ENCODE measurements around the gene CIZ1.

CIZ1 gene

DNA sequence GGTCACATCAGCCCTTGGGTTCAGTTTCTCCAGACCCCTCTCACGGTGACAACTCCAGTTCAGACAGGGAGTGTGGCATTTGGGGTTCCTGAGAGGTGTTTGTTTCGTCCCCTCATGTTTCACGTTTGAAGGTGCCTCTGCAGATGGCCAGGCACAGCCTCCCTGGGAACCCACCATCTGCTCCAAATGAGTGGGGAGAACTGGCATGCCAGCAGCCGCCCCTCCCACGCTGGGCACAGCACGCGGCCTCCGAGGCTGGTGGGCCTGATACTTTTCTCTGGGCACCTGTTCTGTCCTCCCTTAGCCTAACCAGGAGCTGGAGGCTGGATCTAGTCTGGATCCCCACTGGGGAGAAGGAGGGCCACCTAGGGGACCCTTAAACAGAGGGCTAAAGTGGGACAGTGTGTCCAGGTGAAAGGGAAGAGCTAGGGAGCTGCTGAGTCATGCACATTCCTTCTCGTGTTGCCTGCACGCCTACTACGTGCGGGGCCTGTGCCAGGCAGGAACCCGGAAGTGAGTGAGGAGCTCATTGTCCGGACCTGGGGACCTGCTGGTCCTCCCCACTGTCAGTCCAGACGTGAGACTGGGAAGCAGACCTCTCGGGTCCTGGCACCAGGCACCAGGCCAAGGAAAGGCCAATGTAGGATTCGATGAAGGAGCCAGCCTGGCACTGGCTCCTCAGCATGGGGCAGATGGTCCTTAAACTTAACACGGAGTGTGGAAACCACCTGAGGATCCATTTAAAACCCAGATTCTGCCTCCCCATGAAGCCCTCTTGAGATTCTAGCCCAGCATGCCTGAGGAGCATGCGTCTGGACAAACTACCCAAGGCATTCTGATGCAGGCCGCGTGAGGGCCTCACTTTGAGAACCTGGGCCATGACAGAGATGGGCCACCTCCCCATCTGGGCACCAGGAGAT, 23.5 kb upstream of the CIZ1 start:
- no peak for DNase-seq (ENCODE audit: low spot score)

DNA sequence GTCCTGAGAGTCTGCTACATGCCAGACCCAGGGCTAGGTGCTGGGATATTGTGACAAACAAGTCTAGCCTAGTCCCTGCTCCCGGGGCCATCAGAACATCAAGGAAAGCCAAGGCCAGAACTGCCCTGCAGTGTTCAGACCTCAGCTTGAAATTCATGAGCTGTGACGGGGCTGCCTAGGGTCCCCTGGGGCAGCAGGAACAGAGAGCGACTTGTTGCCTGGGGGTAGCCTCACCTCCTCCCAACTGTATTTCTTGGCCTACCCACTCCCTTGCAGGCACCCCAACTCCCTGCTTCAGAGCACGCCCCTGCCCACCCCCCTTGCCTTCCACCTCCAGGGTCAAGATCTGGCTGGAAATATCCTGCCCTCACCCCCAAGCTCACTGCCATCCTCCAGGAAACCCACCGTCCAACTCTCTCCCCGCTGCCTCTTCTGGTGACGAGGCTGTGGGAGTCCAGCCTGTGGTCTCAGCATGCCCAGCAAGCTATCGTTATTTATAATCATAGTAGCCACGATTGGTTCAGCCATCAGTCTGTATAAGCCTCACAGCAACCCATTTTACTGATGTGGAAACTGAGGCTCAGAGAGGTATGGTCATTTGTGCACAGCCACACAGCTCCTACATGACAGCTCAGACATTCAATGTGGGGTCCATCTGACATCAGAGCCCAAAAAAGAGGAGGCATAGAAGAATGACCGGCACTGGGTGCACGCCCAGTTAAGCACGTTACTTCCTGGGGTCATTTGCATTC, 22.6 kb upstream of the CIZ1 start:
- DNase-seq (ENCODE audit: low spot score): no peak

DNA sequence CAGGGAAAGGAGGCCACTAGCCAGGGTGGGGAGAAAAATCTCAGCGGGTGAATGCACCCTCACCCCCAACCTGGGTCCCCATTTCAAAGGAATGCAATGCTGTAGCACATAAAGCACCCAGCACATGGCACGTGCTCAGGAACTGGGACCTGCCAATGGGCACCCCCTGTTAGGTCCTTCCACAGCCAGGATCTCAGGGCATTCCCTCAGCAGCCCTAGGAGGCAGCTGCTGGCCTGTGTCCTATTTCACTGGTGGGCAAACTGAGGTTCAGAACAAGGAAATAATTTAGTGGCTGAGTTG, 20.6 kb upstream of the CIZ1 start:
- no peak for DNase-seq (ENCODE audit: low spot score)

- no peak for DNase-seq (ENCODE audit: low spot score)
Observed at GRCh38 chr9:128211186-128211980, 20.0 kb upstream of the CIZ1 start.

DNA sequence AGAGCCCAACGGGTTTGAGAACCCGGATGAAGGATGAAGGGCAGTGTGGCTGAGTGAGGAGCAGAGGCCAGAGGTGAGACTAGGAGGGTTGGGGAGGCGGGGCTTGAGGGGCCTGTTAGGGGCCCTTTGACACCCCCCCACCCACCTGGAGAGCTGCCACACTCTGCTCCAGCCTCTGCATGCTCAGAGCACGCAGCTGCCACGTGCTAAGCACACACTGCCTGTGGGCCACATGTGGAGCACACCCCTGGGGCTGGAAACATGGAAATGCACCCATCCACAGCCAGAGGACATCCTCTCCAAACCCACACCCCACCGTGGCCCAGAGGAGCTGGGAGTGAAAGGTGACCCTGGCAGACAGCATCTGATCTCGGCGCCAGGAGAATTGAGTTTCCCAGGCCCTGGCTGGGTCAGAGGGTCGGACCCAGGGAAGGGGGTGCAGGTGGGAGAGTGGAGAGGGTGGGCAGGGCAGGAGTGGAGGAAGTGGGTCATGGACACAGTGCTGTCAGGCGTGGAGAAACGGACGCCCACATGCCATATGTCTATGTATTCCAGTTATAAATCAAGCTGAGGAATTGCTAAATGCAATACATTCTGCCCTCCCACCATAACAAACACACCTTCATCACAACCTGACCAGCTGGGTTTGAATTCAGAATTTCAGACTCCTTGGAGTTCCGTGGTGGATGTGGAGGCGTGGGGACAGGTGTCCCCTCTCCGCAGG, 17.7 kb upstream of the CIZ1 start:
- DNase-seq (ENCODE audit: low spot score): no peak

DNA sequence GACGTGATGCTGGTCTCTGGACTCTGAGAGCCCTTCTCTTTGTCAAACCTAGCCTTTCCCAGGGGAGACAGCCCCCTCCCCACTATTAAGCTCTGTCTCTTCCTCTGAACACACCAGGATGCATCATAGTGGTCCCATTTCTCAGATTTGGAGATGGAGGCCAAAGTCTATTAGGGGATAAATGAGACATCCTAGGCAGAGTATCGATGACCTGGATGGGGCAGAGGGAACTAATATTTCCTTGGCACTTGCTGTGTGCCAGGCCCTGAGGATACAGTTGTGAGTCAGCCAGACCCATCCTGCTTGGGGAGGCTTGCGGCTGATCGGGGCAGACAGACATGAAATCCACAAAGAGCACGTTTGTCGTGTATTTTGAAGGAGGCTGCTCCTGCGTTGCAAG, 17.0 kb upstream of the CIZ1 start:
- DNase-seq (ENCODE audit: low spot score): no peak

GRCh38 chr9:128206916-128207910, 15.8 kb upstream of the CIZ1 start:
- no peak for DNase-seq (ENCODE audit: low spot score)

DNA sequence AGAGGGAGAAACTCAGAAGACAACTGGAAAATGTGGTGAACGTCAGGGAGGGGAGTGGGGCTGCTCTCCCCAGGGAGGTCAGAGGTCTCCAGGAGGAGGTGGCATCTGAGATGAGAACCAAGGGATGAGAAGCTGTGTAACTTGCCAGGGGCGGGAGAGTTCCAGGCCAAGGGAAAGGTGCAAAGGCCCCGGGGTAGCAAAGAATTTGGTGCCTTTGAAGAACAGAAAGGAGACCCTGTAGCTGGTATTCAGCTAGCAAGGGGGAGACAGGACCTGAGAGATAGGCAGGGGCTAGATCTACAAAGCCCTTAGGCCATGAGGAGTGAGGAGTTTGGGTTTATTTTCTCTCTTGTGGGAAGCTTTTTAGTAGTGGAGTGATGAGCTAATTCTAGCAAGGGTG, 15.1 kb upstream of the CIZ1 start:
- no peak for DNase-seq (ENCODE audit: low spot score)

DNA sequence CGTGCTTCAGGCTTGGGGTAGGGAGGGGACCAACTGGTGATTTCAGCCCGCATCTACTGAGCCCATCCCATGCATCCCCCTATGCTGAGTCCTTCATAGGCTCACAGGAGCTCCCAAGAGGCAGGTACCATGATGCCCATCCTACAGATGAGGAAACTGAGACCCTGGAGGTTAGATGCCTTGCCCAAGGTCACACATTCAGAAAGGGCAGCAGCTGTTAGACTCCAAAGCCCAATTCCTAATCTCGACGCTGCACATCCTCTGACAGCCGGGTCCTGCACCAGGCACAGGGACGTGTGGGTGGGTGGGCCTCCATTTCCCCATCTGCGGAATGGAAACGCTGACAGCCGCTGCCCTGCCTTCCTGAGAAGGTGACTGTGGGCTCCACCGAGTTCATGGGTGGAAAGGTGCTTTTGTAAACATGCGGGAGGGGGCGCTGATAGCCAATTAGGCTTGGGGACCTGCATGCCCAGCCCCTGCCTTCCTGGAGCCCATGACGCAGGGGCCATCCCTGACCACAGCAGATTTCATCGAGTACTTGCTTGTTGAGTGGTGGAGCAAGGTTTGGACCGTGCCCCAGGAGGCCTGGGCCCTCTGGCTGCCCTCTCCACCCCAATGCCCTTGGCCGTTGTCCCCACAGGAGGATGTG, 14.0 kb upstream of the CIZ1 start:
- DNase-seq (ENCODE audit: low spot score): no peak

GRCh38 chr9:128204858-128205257, 13.5 kb upstream of the CIZ1 start:
- DNase-seq (ENCODE audit: low spot score): no peak

GRCh38 chr9:128203707-128204551, 12.6 kb upstream of the CIZ1 start:
- DNase-seq (ENCODE audit: low spot score): no peak

DNA sequence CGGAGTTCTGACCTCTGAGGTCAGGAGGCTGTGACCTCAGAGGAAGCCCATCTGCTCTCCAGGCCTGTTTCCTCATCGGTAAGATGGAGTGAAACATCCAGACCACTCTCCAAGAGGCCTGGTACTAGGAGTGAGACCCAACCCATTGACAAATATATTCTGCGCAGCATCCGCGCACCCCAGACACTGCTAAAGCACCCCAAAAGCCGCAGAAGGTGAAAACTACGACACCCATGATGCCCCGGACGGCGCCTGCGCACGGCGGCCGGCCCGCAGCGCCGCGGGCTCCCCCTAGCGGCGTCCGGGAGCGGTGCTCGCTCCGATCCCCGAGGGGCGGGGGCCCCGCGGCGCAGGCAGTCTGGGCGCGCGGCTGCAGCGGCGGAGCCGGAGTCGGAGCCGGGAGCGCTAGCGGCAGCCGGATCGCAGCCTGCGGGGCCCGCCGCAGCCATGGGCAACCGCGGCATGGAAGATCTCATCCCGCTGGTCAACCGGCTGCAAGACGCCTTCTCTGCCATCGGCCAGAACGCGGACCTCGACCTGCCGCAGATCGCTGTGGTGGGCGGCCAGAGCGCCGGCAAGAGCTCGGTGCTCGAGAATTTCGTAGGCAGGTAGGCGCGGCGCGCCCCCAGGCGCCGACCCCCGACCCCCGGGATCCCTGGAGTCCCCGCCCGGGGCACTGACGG, 11.8 kb upstream of the CIZ1 start, which contains the start of gene DNM1:
Gene DNM1, plus strand, starts transcription at position 356 of the 683 bp plus-strand sequence. Its CDS starts 92 bp downstream, at position 448.
- DNase-seq (ENCODE audit: low spot score): peak; percentile 68

DNA sequence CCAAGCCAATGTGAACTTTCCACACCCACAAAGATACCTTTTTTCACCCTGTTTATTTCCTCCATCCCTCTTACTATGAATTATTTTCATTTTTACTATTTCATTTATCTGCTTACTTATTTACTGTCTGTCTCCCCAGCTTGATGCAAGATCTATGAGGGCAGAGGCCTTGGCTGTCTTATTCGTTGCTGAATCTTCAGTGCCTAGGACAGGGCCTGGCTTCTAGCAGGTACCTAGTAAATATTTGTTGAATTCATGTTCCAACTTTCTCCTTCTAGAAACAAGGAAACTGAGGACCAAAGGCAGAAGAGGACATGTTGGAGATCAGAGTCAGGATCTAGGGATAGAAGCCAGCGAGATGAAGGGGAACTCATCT, 11.3 kb upstream of the CIZ1 start:
- no peak for DNase-seq (ENCODE audit: low spot score)

DNA sequence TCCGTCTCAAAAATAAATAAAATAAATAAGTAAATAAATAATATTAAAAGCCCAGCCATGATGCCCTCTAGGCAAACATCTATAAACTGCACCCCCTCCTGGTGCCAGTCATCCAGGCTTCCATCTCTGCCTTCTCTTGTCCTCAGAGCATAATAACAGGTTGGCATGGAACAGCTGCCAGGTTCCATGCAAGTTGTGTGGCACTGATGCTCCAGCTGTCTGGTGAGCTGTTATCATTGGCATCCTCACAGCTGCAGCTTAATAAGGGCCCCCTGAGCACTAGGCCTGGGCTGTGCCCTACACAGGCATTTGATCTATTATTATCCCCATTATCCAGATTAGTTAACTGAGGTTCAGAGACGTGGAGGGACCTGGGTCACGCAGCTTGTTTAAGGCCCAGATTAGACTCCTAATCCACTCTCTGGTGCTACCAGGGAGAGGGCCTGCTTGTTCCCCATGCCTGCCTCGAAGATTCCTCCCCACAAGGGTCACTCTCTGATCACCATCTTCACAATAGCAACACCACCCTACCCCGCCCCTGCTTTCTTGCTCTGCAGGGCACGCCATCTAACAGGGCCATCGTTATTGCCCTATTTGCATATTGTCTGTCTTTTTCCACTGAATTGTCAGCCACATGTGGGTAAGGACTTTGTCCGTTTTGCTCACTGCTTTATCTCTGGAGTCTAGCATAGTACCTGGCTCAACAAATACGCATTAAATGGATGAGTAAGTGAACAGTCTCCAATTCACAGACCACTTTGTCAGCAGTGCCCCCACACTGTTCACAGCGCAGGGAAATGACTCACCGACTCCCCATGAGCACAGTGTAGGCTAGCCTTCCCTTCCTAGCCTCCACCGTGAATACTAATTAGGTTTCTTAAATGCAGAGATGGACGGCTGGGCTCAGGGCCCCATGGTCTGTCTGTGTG, 10.3 kb upstream of the CIZ1 start:
- DNase-seq (ENCODE audit: low spot score): no peak

DNA sequence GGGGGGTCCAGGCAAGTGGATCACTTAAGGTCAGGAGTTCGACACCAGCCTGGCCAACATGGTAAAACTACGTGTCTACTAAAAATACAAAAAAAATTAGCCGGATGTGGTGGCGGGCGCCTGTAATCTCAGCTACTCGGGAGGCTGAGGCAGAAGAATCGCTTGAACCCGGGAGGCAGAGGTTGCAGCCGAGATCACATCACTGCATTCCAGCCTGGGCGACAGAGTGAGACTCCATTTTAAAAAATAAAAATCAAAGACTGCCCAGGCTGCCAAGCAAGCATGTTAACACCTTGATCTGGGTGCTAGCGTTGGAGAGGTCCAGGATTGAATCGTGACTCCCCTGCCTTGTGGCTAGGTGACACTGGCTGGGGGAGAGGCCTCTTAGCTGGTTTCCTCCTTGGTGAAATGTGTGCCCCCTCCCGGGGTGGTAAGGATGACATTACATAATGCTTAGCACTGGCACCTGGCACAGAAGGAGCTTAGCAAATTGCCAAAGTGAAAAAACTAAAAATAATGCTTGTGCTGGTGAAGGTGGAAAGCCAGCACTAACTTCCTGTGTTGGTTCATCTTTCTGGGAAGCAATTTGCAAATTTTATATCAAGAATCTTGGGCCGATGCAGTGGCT, 2.2 kb upstream of the CIZ1 start:
- no peak for DNase-seq (ENCODE audit: low spot score)

GRCh38 chr9:128192601-128193371, 1.4 kb upstream of the CIZ1 start:
- DNase-seq (ENCODE audit: low spot score): peak; percentile 53

Measured in CD4-positive, alpha-beta T cell treated with Interleukin-2 at 100 ng/mL for 4 hours (primary cell).